Neural progenitor cell (in vitro differentiated cells): ENCODE results near the gene SLC35F4.

Experiments used
- EZH2 ChIP-seq: fragments of 200-600 bp; sonication (generic); IDR thresholded peaks from 2 replicates; pipeline ENCODE4 v1.6.1; 2017; ENCODE audit warnings: antibody characterized with exemption, mild to moderate bottlenecking, moderate library complexity
- TF ChIP-seq, protein P1 (sequence below): fragments of 200-600 bp; sonication (generic); IDR thresholded peaks from 2 replicates; pipeline ENCODE4 v1.5.1; 2017; ENCODE audit warnings: antibody characterized with exemption, mild to moderate bottlenecking

DNA sequence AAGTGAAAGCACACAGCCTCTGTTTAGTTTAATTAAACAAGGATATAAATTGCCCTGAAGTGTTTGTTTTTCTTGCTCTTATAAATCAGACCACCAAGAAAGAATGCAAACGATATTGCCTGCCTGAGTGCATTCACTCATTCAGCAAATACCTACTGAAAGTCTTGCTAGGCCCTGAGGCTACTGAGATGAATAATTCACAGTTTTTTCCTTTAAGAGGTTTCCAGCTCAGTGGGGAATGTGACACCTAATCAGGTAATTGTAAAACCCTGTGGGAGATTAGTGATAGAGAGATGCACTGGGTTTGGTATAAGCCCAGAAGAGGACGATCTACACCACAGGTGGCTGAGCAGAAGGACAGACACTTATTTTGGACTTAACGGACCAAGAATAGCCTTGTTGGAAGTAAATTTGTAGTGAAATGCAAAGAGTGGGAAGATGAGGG is 151.4 kb downstream of the SLC35F4 start:
- TF ChIP-seq, protein P1, sequence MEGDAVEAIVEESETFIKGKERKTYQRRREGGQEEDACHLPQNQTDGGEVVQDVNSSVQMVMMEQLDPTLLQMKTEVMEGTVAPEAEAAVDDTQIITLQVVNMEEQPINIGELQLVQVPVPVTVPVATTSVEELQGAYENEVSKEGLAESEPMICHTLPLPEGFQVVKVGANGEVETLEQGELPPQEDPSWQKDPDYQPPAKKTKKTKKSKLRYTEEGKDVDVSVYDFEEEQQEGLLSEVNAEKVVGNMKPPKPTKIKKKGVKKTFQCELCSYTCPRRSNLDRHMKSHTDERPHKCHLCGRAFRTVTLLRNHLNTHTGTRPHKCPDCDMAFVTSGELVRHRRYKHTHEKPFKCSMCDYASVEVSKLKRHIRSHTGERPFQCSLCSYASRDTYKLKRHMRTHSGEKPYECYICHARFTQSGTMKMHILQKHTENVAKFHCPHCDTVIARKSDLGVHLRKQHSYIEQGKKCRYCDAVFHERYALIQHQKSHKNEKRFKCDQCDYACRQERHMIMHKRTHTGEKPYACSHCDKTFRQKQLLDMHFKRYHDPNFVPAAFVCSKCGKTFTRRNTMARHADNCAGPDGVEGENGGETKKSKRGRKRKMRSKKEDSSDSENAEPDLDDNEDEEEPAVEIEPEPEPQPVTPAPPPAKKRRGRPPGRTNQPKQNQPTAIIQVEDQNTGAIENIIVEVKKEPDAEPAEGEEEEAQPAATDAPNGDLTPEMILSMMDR, result no peak
- TF ChIP-seq EZH2, result no peak
